IMR-90 (cell line): ENCODE results near the gene ELP4. TPM values are rescaled to one million over a fixed set of nuclear protein-coding genes. Genes with fewer than 3 reads are reported as not detected.

Source experiments
- ATAC-seq: fragments of 200-7000 bp; cut with Tn5 transposase; 2 replicates; pipeline ENCODE4 v1.9.1; 2020; ENCODE audit warnings: low read depth, mild to moderate bottlenecking, moderate library complexity
- BruUV-seq: library from RNA; stranded (reverse); fragments of 400-500 nt; replicated peaks from 2 replicates; lab custom pipeline; 2021; lab: Mats Ljungman, UMichigan
- CTCF ChIA-PET: fragments of 300-600 bp; formaldehyde crosslinking; extraction: SDS; loops from one replicate; lab custom pipeline; 2021; ENCODE audit warnings: antibody characterized with exemption; lab: Yijun Ruan, JAX
- POLR2A ChIA-PET: fragments of 300-600 bp; sonication (Branson Sonifier 250); formaldehyde crosslinking; loops from one replicate; lab custom pipeline; 2022; ENCODE audit warnings: antibody characterized with exemption; ENCODE audit not compliant: unreplicated experiment; lab: Charles Lee
- DNase-seq: peaks from one replicate; pipeline ENCODE4 v3.0.0; 2013
- H2AFZ ChIP-seq: replicated peaks from 2 replicates; pipeline ENCODE3; 2013; ENCODE audit warnings: low read length, mild to moderate bottlenecking; ENCODE audit not compliant: poor library complexity
- H2AK5ac ChIP-seq: 2 replicates; pipeline ENCODE4 v1.6.1; 2013; ENCODE audit warnings: low read depth, low read length, inconsistent platforms
- H2AK9ac ChIP-seq: replicated peaks from 2 replicates; pipeline ENCODE3; 2013; ENCODE audit warnings: mild to moderate bottlenecking, low read depth, low read length, moderate library complexity; ENCODE audit not compliant: poor library complexity
- H2BK120ac ChIP-seq: 2 replicates; pipeline ENCODE4 v1.6.1; 2013; ENCODE audit warnings: low read depth, low read length, inconsistent platforms
- H2BK15ac ChIP-seq: 3 replicates; pipeline ENCODE4 v1.6.1; 2013; ENCODE audit warnings: low read depth, low read length, inconsistent platforms
- H2BK20ac ChIP-seq: 2 replicates; pipeline ENCODE4 v1.6.1; 2013; ENCODE audit warnings: low read depth, mild to moderate bottlenecking, inconsistent platforms, low read length, moderate library complexity
- H2BK5ac ChIP-seq: 2 replicates; pipeline ENCODE4 v1.6.1; 2013; ENCODE audit warnings: mild to moderate bottlenecking, low read depth, low read length, inconsistent platforms; ENCODE audit not compliant: poor library complexity, severe bottlenecking
- H3K14ac ChIP-seq: replicated peaks from 2 replicates; pipeline ENCODE4 v1.6.1; 2013; ENCODE audit warnings: low read depth, low read length, inconsistent platforms
- H3K18ac ChIP-seq: 2 replicates; pipeline ENCODE4 v1.6.1; 2013; ENCODE audit warnings: low read depth, low read length, control low read depth
- H3K23ac ChIP-seq: 2 replicates; pipeline ENCODE4 v1.6.1; 2013; ENCODE audit warnings: low read depth, low read length, inconsistent platforms
- H3K27ac ChIP-seq: 2 replicates; pipeline ENCODE4 v1.5.1; 2013; ENCODE audit warnings: mild to moderate bottlenecking, control low read depth, low read length; ENCODE audit not compliant: insufficient read depth
- H3K27me3 ChIP-seq: 2 replicates; pipeline ENCODE4 v1.6.1; 2013; ENCODE audit warnings: low read length; ENCODE audit not compliant: control insufficient read depth, insufficient read depth
- H3K36me3 ChIP-seq: 2 replicates; pipeline ENCODE4 v1.6.1; 2013; ENCODE audit warnings: low read length, mixed read lengths; ENCODE audit not compliant: control insufficient read depth, insufficient read depth
- H3K4ac ChIP-seq: 2 replicates; pipeline ENCODE4 v1.6.1; 2013; ENCODE audit warnings: low read depth, low read length, inconsistent platforms
- H3K4me1 ChIP-seq: 2 replicates; pipeline ENCODE4 v1.6.1; 2013; ENCODE audit warnings: low read length, mixed read lengths; ENCODE audit not compliant: control insufficient read depth, insufficient read depth
- H3K4me2 ChIP-seq: 2 replicates; pipeline ENCODE4 v1.6.1; 2013; ENCODE audit warnings: low read depth, mild to moderate bottlenecking, control low read depth, low read length, moderate library complexity
- H3K4me3 ChIP-seq: 2 replicates; pipeline ENCODE4 v1.5.1; 2013; ENCODE audit warnings: low read depth, mild to moderate bottlenecking, control low read depth, low read length, moderate library complexity; ENCODE audit not compliant: insufficient read depth
- H3K56ac ChIP-seq: 2 replicates; pipeline ENCODE4 v1.6.1; 2013; ENCODE audit warnings: low read length, inconsistent platforms; ENCODE audit not compliant: insufficient read depth; ENCODE audit errors: extremely low read depth
- H3K79me1 ChIP-seq, 2 experiments: 2 replicates each; pipeline ENCODE4 v1.6.1; 2013; ENCODE audit warnings: low read length in 2 of 2, inconsistent platforms in 1 of 2, low read depth in 1 of 2
- H3K9ac ChIP-seq: 2 replicates; pipeline ENCODE4 v1.6.1; 2013; ENCODE audit warnings: low read depth, low read length, control low read depth
- H3K9me1 ChIP-seq: 2 replicates; pipeline ENCODE4 v1.6.1; 2013; ENCODE audit warnings: low read length, inconsistent platforms; ENCODE audit not compliant: insufficient read depth
- H3K9me3 ChIP-seq: 2 replicates; pipeline ENCODE4 v1.6.1; 2013; ENCODE audit warnings: low read length; ENCODE audit not compliant: control insufficient read depth, insufficient read depth
- H4K20me1 ChIP-seq: 2 replicates; pipeline ENCODE4 v1.6.1; 2013; ENCODE audit warnings: low read length, inconsistent platforms; ENCODE audit not compliant: insufficient read depth
- H4K5ac ChIP-seq: 2 replicates; pipeline ENCODE4 v1.6.1; 2013; ENCODE audit warnings: mild to moderate bottlenecking, low read depth, low read length, control low read depth
- H4K8ac ChIP-seq, 2 experiments: 2 replicates each; pipeline ENCODE4 v1.6.1; 2013; ENCODE audit warnings: low read depth in 2 of 2, low read length in 2 of 2, control low read depth in 1 of 2, inconsistent platforms in 1 of 2
- H4K91ac ChIP-seq: 2 replicates; pipeline ENCODE4 v1.6.1; 2013; ENCODE audit warnings: low read depth, low read length, inconsistent platforms; ENCODE audit not compliant: insufficient read depth
- BHLHE40 ChIP-seq: fragments of 150-350 bp; IDR thresholded peaks from 2 replicates; pipeline ENCODE4 v1.6.1; 2016; ENCODE audit warnings: mild to moderate bottlenecking, low read depth, low read length
- NFE2L2 ChIP-seq: fragments of 150-350 bp; IDR thresholded peaks from 2 replicates; pipeline ENCODE4 v1.6.1; 2016; ENCODE audit warnings: low read depth, mild to moderate bottlenecking, low read length
- WGBS, 2 experiments: methylation state at CpG; one replicate each; pipeline versions ENCODE4 v1.1.5 to v1.1.7; 2013; ENCODE audit warnings: missing lambda C conversion rate in 2 of 2; ENCODE audit not compliant: insufficient read length in 1 of 2; ENCODE audit errors: extremely low coverage in 2 of 2; 5-methylcytosine and 5-hydroxymethylcytosine counted together
- dilution Hi-C: fragments of 300-500 bp; cut with HindIII; formaldehyde crosslinking; loops from one replicate; pipeline ENCODE4 v1.14.3; 2018; ENCODE audit warnings: low sequenced_read_pairs; ENCODE audit not compliant: unreplicated experiment
- in situ Hi-C: fragments of 300-500 bp; cut with MboI; formaldehyde crosslinking; loops from 3 replicates; pipeline ENCODE4 v1.14.3; 2019; ENCODE audit warnings: low sequenced_read_pairs, inconsistent platforms, mixed read lengths
- intact Hi-C: fragments of 100-400 bp; cut with micrococcal nuclease; formaldehyde crosslinking; loops from 2 replicates; pipeline ENCODE4 v1.10.0; 2022
- polyA plus RNA-seq, 3 experiments: library from polyadenylated mRNA; depleted of rRNA; stranded (reverse); fragments of >200 nt; gene quantifications; 2 replicates each; pipeline ENCODE4 v1.2.3, GENCODE V29; 2012; ENCODE audit warnings: low replicate concordance in 1 of 3
- total RNA-seq: library from RNA; depleted of rRNA; stranded (reverse); fragments of >200 nt; gene quantifications from 2 replicates; pipeline ENCODE4 v1.2.3, GENCODE V29; 2012
- TF ChIP-seq, protein P1 (sequence below): fragments of 150-350 bp; IDR thresholded peaks from 2 replicates; pipeline ENCODE4 v1.6.1; 2017; ENCODE audit warnings: mild to moderate bottlenecking, antibody characterized with exemption, low read length, low read depth

ELP4 gene
- total and polyA plus RNA-seq, 2 of the 4 experiments (the other 2 are of a cell fraction): 8.4 to 20.4 TPM

DNA sequence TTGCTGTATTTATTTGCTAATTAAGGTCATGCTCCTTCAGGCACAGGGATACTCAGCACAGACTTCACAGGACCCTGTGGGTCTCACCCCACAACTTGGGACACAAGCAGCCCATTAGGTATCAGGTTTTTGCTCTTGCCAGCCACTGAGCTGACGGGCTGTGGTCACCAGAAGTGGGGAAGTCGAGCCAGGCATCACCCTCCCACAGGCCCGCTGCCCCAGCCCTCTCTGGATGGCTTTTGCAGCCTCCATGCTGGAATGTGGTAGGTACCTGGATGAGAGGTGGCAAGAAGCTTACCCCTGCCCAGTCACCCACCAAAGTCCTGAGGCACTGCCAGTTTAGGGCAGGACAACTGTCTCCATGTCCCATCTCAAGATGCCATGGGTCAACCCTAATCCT is 213.2 kb downstream of the ELP4 start:
- Histone ChIP-seq H2AK9ac (no peak overlapping the region), H2BK20ac (no peak overlapping the region), H4K20me1 (no peaks in the 10 kb centered on the region), H3K9ac (no peak overlapping the region), H3K4ac (no peak overlapping the region), H3K36me3 (no peaks in the 10 kb centered on the region), H3K56ac (no peak overlapping the region), H2AFZ (no peak overlapping the region), H2BK5ac (no peak overlapping the region), H3K4me3 (no peak overlapping the region), H2BK15ac (no peak overlapping the region), H3K27ac (no peak overlapping the region), H3K9me3 (no peaks in the 10 kb centered on the region), H3K27me3 (no peaks in the 10 kb centered on the region), H3K4me1 (no peaks in the 10 kb centered on the region), H3K9me1 (no peaks in the 10 kb centered on the region; the same call in 1 of the 2 replicates), H2AK5ac (no peak overlapping the region), H4K8ac (no peak overlapping the region), H3K23ac (no peak overlapping the region), H3K79me1 (no peaks in the 10 kb centered on the region), H3K18ac (no peak overlapping the region), H2BK120ac (no peak overlapping the region), H3K4me2 (no peak overlapping the region), H4K5ac (no peak overlapping the region), H3K14ac (no peak overlapping the region), H4K91ac (no peak overlapping the region)
- no TSS peak for BruUV-seq
- WGBS, 2 experiments: 100% methylated on average over 1 of the region's 3 CpGs; no CpG with 5 or more reads in 1 of the 2 experiments
- POLR2A ChIA-PET: no interaction called here
- in situ Hi-C loops (no loop called here), intact Hi-C loops (no loop called here), dilution Hi-C loops (no loop called here)
- ATAC-seq (no peak), DNase-seq (no peak)
- TF ChIP-seq BHLHE40 (no peak), NFE2L2 (no peak)
- TF ChIP-seq, protein P1, sequence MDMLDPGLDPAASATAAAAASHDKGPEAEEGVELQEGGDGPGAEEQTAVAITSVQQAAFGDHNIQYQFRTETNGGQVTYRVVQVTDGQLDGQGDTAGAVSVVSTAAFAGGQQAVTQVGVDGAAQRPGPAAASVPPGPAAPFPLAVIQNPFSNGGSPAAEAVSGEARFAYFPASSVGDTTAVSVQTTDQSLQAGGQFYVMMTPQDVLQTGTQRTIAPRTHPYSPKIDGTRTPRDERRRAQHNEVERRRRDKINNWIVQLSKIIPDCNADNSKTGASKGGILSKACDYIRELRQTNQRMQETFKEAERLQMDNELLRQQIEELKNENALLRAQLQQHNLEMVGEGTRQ: no peak
- CTCF ChIA-PET: no interaction called here
